Inflammatory macrophage (primary cell): ENCODE data around the gene AGBL5.

Experiments
- DNase-seq, 2 donors: peaks; one replicate each; pipeline ENCODE4 v3.0.0-alpha.2; 2020 to 2022

Gene AGBL5

DNA sequence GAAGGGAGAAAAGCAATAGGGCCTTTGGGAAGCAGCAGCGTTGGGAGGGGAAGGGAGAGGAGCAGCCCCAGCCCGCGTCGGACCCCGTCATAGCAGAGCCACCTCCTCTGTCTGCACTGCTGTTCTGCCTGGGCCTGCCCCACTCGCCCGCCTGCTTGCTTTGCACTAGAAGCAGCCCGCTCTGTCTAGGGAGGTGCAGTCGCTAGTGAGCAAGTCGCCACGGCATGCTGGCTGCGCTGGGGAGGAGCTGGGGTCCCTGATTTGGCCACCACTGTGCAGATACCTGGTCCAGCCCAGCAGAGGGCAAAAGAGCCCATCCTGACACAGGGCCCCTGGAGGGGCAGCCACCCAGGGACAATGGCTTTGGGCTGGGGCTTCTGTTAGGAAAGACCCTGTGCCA, 26.7 kb upstream of the AGBL5 start:
- DNase-seq: no peak

DNA sequence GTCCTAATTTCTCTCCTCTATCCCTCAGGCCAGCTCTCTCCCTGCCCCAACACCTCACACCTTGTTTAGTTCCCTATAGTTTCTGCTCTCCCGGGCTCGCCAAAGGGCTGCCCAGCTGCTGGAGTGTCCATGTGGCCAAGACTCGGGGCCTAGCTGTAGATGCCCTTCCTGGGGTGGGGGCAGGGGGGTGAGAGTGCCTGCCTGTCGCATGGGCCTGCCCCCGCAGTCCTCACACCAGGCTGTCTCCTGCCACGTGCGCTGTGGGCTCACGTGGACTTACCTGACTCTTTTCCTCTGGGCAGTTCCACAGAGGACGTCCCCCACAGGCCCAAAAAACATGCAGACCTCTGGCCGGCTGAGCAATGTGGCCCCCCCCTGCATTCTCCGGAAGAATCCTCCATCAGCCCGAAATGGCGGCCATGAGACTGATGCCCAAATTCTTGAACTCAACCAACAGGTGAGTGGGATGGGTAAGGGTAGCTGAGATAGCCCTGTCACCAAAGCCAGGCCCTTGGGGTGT, 26.1 kb upstream of the AGBL5 start:
- DNase-seq: no peak

DNA sequence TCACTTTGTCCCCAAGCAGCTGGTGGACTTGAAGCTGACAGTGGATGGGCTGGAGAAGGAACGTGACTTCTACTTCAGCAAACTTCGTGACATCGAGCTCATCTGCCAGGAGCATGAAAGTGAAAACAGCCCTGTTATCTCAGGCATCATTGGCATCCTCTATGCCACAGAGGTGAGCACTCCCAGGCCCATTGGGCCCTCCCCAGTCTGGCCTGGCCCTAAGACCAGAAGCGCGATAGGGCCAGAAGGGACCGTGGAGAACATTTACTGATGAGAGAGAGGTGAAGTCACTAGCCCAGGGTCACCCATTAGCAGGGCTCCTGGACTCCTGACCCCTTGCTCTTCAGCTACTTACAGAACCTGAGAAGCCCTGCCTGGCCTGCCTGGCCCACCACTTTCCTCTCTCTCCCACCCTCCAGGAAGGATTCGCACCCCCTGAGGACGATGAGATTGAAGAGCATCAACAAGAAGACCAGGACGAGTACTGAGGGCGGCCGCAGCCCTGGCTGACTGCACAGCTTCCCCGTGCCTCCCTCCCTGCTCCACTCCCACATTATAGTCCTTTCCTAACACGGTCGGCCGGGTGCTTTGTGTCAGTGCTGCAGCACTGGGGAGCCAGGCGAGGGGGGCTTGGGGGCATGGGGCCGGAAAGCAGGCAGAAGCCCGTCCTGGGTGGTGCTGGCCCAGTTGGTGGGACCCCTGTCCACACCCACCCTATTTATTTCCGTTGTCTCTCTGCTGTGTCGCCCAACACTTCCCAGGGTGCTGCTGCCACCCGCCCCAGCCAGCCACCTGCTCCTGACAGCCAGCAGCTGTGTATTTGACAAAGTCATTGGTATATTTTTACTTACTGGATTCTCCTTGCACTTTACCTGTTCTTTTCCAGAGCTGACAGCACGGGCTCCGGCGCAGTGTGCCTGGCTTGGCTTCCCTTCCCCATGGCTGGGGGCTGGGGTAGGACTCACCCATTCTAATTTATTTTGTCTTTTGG, 25.3 kb upstream of the AGBL5 start:
- no peak for DNase-seq

DNA sequence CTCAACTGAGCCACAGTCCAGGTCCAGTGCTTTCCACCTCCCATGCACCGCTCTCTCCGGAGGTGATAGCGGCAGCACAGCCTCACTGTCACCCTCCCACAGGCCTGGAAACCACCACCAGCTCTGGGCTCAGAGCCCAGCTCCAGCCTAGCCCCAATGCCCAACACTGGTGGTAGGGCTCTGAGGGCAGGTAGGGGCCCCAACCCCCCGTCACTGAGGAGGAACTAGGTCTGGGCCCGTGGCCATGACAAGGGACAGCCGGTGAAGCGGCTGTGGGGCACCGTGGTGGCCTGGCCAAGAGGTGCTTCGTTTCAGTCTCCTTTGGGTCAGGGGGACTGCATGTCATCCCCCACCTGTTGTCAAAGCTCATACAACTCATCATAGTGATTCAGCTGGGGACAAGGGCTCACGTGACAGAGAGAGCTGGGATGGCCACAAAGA, 24.2 kb upstream of the AGBL5 start:
- no peak for DNase-seq

DNA sequence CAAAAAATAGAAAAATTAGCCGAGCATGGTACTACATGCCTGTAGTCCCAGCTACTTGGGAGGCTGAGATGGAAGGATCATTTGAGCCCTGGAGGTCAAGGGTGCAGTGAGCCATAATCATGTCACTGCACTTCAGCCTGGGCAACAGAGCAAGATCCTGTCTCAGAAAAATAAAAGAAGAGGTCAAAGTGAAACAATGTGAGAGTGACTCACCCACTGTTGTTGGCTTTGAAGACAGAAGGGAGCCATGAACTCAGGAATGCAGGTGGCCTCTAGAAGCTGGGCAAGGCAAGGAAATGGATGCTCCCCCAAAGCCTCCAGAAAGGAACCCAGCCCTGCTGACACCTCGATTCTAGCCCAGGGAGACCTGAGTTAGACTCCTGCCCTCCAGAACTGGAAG, 22.4 kb upstream of the AGBL5 start:
- no peak for DNase-seq

DNA sequence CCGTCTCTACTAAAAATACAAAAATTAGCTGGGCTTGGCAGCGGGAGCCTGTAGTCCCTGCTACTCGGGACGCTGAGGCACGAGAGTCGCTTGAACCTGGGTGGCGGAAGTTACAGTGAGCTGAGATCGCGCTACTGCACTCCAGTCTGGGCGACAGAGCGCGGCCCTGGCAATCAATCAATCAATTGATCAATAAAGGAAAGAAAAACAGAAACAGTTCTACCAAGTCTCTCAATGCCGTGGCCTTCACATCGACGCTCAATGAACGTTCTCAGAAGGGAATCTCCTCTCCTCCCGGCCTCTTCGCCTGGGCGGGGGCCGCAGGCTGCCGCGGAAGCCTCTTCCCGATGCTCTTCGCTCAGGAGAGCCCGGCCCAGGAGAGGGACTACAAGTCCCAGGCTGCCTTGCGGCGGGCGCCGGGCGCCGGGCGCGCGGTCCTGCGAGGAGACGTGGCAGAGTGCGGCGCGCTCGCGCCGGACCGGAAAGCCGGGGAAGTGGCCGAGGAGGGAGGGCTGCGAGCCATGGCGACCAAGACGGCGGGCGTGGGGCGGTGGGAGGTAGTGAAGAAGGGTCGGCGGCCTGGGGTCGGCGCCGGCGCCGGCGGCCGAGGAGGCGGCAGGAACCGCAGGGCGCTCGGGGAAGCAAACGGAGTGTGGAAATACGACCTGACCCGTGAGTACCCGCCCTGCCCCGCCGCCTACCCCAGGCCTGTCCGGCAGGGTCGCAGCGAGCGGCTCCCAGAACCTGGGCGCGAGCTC, 18.8 kb upstream of the AGBL5 start, which contains the start of gene TMEM214:
TSS of gene TMEM214 (plus strand) at position 471 of the 758 bp plus-strand sequence. CDS start at position 522, 51 bp downstream.
- DNase-seq: peak; percentile 87 to 91

DNA sequence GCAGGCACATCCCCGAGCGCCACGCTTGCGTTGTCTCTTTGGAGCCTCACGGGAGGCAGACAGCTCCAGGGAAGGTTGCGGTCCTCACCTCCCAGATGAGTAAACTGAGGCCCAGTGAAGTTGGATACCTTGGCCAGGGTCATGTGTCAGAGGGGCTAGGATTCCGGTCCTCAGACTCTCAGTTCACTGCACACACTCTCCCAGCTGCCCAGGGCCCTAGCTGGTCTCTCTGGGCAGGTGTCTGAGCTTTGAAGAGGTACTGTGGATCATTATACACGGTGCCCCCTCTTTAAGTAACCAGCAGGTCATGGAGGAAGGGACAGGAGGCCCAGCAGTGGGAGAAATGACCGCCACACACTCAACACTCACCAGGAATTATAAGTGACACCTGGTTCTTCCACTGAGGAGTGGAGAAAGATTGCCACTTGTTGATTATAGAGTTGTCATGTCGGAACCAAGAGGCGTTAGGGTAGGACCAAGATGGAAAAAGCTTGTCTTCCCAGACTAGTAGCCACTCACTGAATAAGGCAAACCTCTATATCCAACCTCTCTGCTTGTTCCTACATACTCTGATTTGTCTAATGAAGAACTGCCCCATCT, 18.1 kb upstream of the AGBL5 start:
- no peak for DNase-seq

DNA sequence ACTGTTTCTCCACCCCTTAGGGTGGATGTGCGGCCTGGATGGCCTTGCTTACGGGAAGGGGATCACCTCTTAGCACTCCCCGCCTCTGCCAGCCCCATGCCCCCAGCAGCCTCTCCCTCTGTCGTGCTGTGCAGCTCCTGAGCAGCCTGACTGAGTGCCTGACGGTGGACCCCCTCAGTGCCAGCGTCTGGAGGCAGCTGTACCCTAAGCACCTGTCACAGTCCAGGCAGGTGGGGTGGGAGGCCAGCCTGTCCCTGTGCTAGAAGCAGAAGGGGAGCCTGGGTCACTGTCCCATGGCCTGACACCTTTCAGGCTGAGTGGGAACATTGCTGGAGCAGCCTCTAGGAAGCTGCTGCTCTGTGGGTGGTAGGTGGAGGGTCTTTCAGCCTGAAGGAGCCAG, 13.5 kb upstream of the AGBL5 start:
- DNase-seq: no peak

DNA sequence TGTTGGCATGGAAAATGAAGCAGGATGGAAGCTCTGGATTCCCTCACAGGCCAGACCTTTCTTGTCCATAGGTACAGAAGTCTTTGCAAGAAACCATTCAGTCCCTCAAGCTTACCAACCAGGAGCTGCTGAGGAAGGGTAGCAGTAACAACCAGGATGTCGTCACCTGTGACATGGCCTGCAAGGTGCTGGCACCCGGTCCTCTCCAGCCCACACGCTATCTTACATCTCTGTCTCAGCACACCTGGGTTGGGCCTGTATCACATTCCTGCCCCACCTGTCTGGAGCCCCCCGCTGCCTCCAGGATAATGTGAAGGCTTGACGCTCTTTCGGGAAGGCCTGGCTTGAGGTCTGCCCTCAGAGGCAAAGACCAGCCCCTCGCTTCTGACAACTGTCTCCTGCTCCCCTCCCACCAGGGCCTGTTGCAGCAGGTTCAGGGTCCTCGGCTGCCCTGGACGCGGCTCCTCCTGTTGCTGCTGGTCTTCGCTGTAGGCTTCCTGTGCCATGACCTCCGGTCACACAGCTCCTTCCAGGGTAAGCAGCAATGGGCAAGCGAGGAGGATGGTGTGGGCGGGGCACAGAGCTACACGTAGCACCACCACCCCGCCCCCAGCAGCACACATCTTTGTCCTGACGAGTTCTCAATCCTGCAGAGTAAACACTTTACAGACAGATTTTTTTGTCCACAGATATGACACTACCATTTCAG, 12.7 kb upstream of the AGBL5 start:
- DNase-seq: no peak

DNA sequence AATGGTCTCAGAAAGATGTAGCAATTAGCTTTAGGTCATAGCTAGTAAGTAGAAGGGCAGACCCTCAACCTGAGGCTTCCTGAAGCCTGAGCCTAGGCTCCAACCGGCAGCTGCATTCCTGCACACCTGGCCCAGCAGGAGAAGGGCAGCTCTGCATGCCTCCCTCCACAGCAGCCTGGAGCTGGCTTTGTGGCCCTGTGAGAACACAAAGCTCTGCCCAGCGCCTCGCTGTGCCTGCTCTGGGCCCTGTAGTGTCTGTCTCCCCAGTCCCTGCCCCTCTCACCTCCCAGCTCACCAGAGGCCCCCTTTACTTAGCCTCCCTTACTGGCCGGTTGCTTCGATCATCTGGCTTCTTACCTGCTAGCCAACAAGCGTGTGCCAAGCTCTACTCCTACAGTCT, 12.0 kb upstream of the AGBL5 start:
- DNase-seq: no peak

DNA sequence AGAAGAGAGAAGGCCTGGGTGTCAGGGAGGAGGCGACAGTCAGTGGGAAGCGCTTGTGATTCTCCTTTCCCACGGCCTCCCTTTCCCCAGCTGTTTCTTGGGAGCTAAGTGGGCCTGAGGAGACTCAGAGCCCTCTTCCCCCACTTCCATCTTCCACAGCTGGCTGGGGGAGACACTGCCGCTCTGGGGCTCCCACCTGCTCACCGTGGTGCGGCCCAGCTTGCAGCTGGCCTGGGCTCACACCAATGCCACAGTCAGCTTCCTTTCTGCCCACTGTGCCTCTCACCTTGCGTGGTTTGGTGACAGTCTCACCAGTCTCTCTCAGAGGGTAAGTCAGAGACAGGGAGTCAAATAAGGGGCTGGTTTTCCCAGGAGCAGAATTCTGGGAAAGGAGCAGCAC, 11.6 kb upstream of the AGBL5 start:
- no peak for DNase-seq

DNA sequence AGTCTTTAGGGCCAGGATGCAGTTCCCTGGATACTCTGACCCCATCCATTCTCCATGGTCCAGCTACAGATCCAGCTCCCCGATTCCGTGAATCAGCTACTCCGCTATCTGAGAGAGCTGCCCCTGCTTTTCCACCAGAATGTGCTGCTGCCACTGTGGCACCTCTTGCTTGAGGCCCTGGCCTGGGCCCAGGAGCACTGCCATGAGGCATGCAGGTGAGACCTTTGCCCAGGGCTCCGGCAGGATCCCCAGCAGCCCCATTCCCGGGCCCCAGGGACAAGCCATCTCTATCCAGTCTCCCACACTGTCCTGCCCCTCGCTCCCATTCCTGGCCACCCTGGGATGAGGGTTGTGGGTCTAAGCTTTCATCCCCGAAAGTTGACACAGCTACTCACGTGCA, 11.2 kb upstream of the AGBL5 start:
- no peak for DNase-seq

DNA sequence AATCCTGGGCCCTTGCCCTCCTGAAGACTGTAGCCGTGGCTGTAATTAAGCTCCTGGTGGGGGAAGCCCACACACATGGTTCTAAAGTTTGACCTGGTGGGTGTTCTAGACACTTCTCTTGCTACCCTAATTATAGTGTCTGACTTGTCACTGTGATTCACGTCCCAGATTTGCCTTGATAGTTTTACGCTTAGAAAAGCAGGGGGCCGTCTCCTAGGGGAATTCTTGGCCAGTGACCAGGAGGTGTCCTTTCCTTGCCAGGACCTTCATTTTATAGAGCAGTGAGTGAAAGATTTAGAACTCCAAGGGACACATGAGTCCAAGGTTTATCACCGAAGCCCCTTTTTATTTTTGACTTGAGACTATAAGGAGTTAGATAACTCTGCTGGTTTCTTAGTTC, 9.7 kb upstream of the AGBL5 start:
- no peak for DNase-seq

DNA sequence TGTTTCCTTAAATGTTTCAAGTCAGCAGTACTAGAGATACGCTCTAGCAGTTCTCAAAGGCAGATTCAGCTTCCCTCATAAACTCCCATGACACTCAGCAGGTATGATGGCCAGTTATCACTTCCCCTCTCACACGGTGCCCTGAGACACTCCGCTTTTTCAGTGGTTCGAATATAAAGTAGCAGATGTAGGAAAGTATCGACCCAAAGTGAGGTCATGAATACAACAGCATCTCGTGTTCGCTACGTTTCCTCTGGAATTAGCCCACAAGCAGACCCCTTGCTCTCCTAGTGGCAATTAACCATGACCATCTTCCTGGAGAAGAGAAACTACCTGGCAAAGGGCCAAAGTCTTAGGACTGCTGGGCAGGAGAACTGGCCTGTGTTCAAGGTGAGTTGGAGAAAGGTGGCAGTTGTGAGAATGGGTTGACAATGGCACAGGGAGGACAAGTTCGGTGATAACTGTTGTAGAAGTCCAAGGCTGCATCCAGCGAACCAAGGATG, 9.3 kb upstream of the AGBL5 start:
- no peak for DNase-seq

DNA sequence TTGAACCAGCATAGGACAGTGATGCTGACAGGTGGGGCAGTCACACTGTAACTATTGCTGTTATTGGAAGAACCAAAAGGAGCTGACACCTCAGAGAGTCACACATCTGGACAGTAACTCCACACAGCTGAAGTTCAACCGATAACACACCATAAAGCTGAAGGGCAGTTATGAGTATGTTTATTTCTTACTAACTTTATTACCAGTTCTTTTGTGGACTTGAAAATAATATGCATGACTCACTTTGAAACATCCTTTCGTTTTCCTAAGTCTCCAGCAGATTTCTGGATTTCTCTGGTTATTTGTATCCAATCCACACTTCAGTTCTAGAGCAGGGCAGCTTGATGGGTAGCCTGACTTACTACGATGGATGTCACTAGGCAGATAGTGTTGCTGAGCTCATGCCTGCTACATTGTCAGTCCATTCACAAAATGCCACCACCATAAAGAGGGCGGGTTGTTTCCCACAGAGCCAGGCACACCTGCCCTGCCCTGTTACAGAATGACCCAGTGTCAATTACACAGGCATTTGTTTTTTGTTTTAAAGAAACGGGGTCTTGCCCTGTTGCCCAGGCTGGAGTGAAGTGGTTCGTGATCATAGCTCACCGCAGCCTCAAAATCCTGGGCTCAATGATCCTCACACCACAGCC, 8.4 kb upstream of the AGBL5 start:
- DNase-seq: no peak

DNA sequence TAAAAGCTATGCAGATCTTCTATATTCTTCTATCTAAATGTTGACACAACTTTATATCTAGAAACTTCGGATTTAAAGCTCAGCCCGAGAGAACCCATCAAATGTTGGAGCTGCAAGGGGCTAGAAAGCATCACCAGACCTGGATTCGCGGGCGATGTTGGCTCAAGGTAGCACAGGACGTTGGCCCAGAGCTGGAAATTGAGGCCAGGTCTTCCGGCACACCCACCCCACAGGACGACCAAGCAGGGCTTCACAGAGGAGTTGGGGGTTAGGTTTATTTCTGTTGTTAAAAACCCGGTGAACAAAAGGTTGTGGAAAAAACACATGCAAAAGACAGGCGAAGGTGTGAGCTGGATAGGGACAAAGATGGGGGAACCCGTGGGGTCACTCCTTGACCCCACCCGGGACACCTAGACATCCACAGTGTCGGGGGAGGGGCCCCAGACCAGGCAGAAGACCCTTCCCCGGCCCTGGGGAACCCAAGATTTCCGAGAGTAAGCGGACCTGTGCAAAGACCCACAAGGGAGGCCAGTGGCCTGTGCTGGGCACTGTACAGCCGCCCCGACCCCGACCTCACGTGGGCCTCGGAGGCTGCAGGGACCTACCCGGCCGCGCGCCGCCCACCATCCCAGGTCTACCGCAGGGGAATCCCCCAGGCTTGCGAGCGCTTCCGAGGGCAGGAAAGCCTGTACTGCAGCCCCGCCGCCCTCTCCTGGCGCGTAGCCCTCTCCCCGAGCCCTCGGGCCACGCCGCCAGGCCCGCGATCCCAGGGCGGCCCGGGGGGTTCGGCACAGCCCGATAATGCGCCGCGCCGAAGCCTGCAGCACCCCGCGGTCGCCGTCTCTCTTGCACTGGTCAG, 1.8 kb upstream of the AGBL5 start:
- peak; percentile 7 to 48 for DNase-seq

DNA sequence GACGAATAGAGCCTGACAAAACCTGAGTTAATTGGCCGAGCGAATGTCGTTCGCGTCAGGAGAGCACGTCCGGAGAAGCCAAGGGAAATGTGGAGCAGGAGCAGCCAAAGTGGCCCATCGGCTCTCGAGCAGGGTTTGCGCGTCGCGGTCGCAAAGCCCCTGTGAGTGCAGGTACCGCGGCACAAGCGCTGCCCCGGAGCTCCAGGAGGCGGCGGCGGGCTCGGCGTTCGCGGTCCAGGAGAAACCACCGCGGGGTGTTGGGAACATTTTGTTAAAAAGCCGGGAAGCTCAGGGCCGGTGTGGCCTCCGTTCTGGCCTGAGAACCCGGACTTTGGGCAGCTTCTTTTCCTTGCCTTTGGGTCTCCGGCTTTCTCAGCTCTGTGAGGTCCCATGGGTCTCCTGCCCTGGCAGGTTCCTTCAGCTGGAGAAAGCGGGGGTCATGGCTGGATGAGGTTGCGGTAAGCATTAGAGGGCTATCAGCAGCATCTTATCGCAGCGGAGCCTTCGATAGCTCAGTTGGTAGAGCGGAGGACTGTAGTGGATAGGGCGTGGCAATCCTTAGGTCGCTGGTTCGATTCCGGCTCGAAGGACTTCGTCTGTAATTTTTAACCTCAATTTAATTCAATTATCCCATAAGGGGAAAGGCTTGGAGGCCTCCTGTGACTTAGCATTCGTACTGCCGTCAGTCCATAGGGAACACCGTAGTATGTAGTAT, 1.0 kb upstream of the AGBL5 start:
- peak; percentile 96 to 98 for DNase-seq

DNA sequence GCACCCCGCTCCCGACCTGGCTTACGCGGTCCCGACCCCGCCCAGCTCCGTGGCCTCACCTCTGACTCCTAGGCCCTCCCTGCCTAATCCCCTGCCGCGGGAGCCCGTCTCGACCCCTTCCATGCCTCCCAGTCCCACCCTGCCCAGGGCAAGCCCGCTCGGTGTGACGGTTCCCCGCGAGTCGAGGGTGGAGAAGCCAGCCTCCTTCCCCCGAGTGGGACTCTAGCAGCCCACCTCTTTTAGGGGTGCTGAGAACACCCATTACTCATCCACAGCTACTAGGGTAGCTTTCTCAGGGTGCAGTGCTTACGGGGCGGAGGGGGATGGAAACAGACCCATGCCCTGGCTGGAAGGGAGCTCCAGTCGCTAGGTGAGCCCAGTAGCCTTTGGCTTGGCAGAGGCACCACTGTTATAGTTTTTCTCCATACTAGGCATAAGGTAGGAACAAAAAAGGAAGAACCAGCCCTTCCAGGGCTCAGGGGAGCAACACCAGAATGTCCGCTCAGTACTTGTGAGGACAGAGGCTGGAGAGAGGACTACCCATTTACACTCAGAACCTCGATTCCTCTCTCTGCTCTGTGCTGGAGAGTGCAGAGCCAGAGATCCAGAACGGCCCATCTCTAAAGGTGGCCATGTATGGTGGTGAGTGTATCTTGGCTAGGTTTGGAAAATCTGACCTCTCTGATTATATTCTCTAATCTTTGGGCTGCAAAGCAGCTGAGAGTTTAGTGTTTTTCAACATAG, 606 bp downstream of the AGBL5 start:
- DNase-seq: no peak

DNA sequence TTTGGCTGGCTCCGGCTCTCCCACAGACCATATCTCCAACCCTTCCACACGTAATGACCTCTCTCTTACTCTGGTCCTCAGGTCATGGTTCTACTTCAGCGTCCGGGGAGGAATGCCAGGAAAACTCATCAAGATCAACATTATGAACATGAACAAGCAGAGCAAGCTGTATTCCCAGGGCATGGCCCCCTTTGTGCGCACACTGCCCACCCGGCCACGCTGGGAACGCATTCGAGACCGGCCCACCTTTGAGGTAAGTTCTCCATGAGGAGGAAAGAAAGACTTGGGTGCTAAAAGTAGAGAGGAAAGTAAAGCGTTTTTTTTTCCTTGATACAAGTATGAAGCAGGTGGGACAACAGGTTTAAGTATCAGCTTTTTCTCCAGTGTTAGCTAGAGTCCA, 1.9 kb downstream of the AGBL5 start:
- DNase-seq: no peak
